ENCODE results near the gene PLXNB3.

The PLXNB3 gene

DNA sequence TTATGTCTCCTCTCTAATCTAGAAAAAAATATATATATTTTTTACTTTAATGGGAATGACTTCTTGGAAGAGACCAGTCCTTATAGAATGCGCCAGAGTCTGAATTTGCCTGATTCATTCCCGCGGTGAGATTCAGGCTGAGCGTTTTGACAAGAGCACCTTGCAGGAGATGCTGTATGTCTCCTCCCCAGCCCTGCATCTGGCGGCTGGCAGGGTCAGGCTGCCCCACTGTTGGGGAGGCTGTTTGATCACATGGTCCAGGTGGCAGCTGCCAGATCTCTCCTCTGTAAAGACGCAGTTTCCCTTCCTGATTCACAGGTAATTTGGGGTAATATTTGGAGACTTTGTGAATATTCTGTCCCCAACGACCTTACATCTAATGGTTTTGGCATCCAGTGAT is 56.6 kb downstream of the PLXNB3 start:
- no peak overlapping the region for H3K27ac ChIP-seq
- no peak overlapping the region for H3K9ac ChIP-seq
- H3K4me1 ChIP-seq, result peaks cover 20 to 56% (median 47%) of the 10 kb centered on the region in 10 experiments; a peak in 19 of 20 replicates
- no peak for TF ChIP-seq Cebpa-rat (IDR thresholded peaks at IDR 0.05)
- H3K27me3 ChIP-seq, result peaks cover 44 to 91% (median 78%) of the 10 kb centered on the region in 11 experiments
- H3K4me3 ChIP-seq, result no peak overlapping the region
- H4K20me1 ChIP-seq, result peaks cover 0 to 21% (median 0%) of the 10 kb centered on the region in 11 experiments; a peak in 3 of 22 replicates
- no peaks in the 10 kb centered on the region for H3K36me3 ChIP-seq
- peak overlapping the region in 2 of 11 experiments; percentile 44 to 45; a peak in 1 of 22 replicates for H3K4me2 ChIP-seq
- peaks cover 0 to 21% (median 4%) of the 10 kb centered on the region in 11 experiments; a peak in 5 of 22 replicates for H3K9me3 ChIP-seq (replicated peaks in 1 of 11)

- peaks cover 48 to 95% (median 83%) of the 10 kb centered on the region in 11 experiments for H3K27me3 ChIP-seq
- peaks cover 0 to 21% (median 0%) of the 10 kb centered on the region in 11 experiments; a peak in 3 of 22 replicates for H4K20me1 ChIP-seq
- H3K9me3 ChIP-seq (replicated peaks in 1 of 11), result peaks cover 0 to 21% (median 4%) of the 10 kb centered on the region in 11 experiments; a peak in 5 of 22 replicates
- H3K4me1 ChIP-seq, result peaks cover 20 to 55% (median 46%) of the 10 kb centered on the region in 10 experiments; a peak in 19 of 20 replicates
- no peaks in the 10 kb centered on the region for H3K36me3 ChIP-seq
- H3K4me2 ChIP-seq, result peak overlapping the region in 5 of 11 experiments; percentile 24 to 45 (median 38); a peak in 2 of 22 replicates
- H3K4me3 ChIP-seq, result no peak overlapping the region
- no peak for TF ChIP-seq Cebpa-rat (IDR thresholded peaks at IDR 0.05)
- no peak overlapping the region for H3K27ac ChIP-seq
- H3K9ac ChIP-seq, result no peak overlapping the region
These were observed 57.0 kb downstream of the PLXNB3 start for GRCh38 chrX:153821066-153821465.

- Histone ChIP-seq H3K9ac (no peak overlapping the region), H3K27ac (no peak overlapping the region), H3K36me3 (no peaks in the 10 kb centered on the region), H3K4me1 (peaks cover 2 to 24% (median 17%) of the 10 kb centered on the region in 10 experiments; a peak in 16 of 20 replicates), H3K27me3 (peaks cover 68 to 97% (median 91%) of the 10 kb centered on the region in 11 experiments), H3K9me3 (replicated peaks in 1 of 11) (peaks cover 0 to 33% (median 11%) of the 10 kb centered on the region in 11 experiments; a peak in 16 of 22 replicates), H3K4me2 (no peak overlapping the region), H3K4me3 (no peak overlapping the region), H4K20me1 (peaks cover 0 to 26% (median 0%) of the 10 kb centered on the region in 11 experiments; a peak in 3 of 22 replicates)
- no peak for TF ChIP-seq Cebpa-rat (IDR thresholded peaks at IDR 0.05)
These were observed 60.3 kb downstream of the PLXNB3 start for GRCh38 chrX:153824348-153824747.

DNA sequence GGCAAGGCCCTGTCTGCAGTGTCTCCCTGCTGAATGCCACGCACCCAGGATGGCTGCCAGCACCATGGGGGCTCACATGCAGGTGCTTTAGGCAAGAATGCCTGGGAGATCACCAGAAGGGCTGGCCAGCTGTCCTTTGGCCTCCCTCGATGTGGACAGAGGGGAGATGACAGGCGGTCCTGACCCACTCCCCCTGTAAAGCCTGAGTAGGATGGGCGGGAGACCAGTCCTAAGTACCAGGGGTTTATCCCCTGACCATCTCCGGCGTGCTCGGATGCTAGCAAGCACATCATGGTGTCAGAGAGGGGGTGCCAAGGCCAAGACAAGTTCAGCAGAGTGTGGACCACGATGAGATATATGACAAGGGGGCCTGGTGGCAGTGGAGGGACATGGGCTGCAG is 61.0 kb downstream of the PLXNB3 start:
- no peaks in the 10 kb centered on the region for H3K36me3 ChIP-seq
- peaks cover 0 to 25% (median 17%) of the 10 kb centered on the region in 10 experiments; a peak in 15 of 20 replicates for H3K4me1 ChIP-seq
- no peak for TF ChIP-seq Cebpa-rat (IDR thresholded peaks at IDR 0.05)
- H3K9ac ChIP-seq, result no peak overlapping the region
- no peak overlapping the region for H3K27ac ChIP-seq
- H3K9me3 ChIP-seq (replicated peaks in 1 of 11), result peaks cover 0 to 39% (median 18%) of the 10 kb centered on the region in 11 experiments; a peak in 16 of 22 replicates
- no peak overlapping the region for H3K4me3 ChIP-seq
- peaks cover 0 to 26% (median 5%) of the 10 kb centered on the region in 11 experiments; a peak in 6 of 22 replicates for H4K20me1 ChIP-seq
- peaks cover 72 to 98% (median 93%) of the 10 kb centered on the region in 11 experiments for H3K27me3 ChIP-seq
- no peak overlapping the region for H3K4me2 ChIP-seq
